HAP-1 (cell line): ENCODE results near the gene BCL11A.

Source experiments
- DNase-seq, 2 experiments: peaks; one replicate each; pipeline ENCODE4 v3.0.0-alpha.2; 2016 to 2020; ENCODE audit warnings: low spot score in 2 of 2
- H3K27me3 ChIP-seq: fragments of 250-450 bp; sonication (Bioruptor Pico); 2 replicates; pipeline ENCODE4 v1.5.1; 2020; ENCODE audit warnings: low read depth, mild to moderate bottlenecking, moderate library complexity
- H3K36me3 ChIP-seq: fragments of 250-450 bp; sonication (Bioruptor Pico); replicated peaks from 2 replicates; pipeline ENCODE4 v1.5.1; 2020; ENCODE audit warnings: mild to moderate bottlenecking
- H3K4me1 ChIP-seq: fragments of 250-450 bp; sonication (Bioruptor Pico); 2 replicates; pipeline ENCODE4 v1.5.1; 2020; ENCODE audit warnings: mild to moderate bottlenecking
- H3K4me3 ChIP-seq: fragments of 250-450 bp; sonication (Bioruptor Pico); 2 replicates; pipeline ENCODE4 v1.5.1; 2020; ENCODE audit warnings: mild to moderate bottlenecking, moderate library complexity
- H3K9me3 ChIP-seq: fragments of 250-450 bp; sonication (Bioruptor Pico); 2 replicates; pipeline ENCODE4 v1.5.1; 2020; ENCODE audit warnings: mild to moderate bottlenecking, moderate library complexity
- in situ Hi-C: fragments of 300-500 bp; cut with MboI; formaldehyde crosslinking; loops from 3 replicates; pipeline ENCODE4 v1.14.3; 2020; ENCODE audit warnings: low sequenced_read_pairs, inconsistent platforms, mixed read lengths

BCL11A gene

DNA sequence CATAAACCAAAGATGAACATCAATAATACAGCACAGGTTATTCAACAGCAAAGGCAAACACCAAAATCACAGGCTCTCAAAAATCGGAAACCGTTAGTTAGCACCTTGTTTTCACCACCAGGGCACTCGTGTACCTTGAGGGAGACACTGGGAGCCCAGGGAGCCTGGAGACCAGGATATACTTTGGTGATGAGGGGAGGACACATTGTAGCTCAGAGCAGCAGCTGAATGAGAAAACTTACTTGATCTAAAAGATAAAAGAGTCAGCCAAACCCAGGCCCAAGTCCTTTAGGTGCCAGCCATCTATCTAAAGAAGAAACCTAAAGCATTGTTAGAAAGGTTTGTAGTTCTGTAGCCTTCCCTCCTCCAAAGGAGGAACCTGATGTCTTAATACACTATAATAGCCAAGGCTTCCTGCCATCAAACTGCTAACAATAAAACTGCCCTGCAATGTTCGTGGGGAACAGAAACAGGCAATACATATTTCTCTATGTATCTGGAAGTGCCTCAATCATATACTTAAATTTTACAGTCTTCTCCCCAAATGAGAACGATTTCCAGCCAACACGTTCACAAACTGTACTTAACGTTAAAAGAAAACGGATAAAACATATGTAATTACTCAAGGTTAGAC lies 19.3 kb downstream of the BCL11A start:
- Histone ChIP-seq H3K9me3 (no peaks in the 10 kb centered on the region), H3K27me3 (no peaks in the 10 kb centered on the region), H3K4me3 (no peak overlapping the region), H3K36me3 (no peaks in the 10 kb centered on the region), H3K4me1 (peaks cover 54% of the 10 kb centered on the region)
- in situ Hi-C loops, result no loop called here
- no peak for DNase-seq

DNA sequence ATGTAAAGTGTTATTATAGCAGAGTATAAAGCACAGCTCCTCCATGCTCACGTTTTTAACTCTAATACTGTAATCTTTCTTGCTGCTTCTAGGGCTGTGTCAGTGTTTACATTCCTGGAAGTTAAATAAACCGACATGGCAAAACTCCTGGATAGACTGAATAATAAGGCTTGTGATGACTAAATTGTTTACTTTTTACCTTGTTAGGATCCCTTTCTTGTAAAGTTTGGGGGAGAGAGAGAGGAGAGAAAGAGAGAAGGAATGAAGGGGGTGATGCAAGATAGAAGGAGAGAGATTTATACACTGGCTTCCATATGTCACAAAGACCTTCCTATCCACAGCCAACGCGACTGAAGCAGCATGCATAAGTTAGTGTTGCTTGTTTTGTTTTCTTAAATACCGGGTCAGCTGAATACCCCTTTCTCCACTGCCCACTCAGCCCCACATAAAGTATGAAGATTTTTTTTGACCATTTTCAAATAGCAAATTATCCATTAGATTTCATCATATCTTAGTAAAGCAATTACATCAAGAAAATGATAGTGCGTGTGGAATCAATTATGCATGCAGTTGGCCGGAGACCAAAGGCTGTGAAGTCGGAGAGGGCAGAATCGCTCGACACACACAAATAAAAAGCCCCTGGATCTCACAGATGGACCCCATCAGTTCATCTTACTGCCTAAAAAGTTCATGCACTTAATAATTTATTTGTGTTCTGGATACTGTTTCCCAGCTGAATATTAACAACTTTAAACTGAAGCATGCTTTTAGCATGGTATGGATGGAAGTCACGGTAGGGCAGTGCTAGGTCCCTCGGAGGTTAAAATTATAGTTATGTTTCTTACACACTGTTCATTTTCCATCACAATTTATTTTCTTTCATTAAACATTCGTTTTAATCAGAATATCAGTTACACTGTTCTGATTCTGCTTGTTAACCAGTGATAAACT lies 20.1 kb downstream of the BCL11A start:
- H3K36me3 ChIP-seq, result no peaks in the 10 kb centered on the region
- no peak for DNase-seq
- H3K27me3 ChIP-seq, result no peaks in the 10 kb centered on the region
- peaks cover 54% of the 10 kb centered on the region for H3K4me1 ChIP-seq
- no peak overlapping the region for H3K4me3 ChIP-seq
- in situ Hi-C loops, result no loop called here
- H3K9me3 ChIP-seq, result no peaks in the 10 kb centered on the region

DNA sequence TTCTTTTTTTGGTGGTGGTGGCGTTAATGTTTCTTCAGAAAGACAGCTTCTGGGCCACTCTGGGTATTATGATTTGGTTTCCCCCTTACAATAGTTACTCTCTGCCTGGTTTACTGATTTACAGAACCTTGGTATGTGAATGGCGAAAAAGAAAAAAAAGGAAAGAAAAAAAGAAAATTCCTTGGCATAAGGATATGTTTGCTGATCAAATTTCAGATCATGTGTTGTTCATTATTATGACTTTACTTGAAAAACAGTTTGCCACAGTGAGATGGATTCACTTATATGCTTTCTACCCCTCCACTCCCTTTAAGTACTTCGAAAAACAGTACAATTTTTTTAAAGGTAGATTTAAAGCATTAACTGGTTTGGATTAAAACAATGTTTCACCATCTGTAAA lies 21.0 kb downstream of the BCL11A start:
- in situ Hi-C loops, result no loop called here
- Histone ChIP-seq H3K36me3 (no peaks in the 10 kb centered on the region), H3K4me3 (no peak overlapping the region), H3K27me3 (no peaks in the 10 kb centered on the region), H3K4me1 (peaks cover 52% of the 10 kb centered on the region), H3K9me3 (no peaks in the 10 kb centered on the region)
- no peak for DNase-seq

DNA sequence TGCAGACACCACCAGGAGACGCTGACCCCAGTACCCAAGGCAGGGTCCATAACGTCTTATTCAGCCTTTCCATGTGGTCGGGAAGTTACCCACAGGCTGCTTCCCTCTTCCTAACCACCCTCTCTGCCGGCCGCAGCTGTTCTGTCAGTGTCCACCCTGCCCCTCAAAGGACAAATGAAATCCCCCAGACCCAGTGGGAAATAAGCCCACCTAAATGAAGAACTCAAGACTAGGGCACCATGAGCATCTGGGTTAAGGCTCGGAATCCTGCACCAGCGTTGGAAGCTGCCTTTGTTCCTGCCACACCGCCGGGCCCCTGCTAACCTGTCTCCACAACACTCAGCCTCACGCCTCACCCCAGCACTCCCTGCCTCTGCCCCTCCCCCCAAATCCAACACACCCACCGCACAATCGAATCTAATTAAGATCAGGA lies 21.7 kb downstream of the BCL11A start:
- Histone ChIP-seq H3K36me3 (no peaks in the 10 kb centered on the region), H3K9me3 (no peaks in the 10 kb centered on the region), H3K27me3 (no peaks in the 10 kb centered on the region), H3K4me3 (no peak overlapping the region), H3K4me1 (peaks cover 52% of the 10 kb centered on the region)
- peak in 1 of 2 experiments; percentile 72 for DNase-seq
- in situ Hi-C loops, result no loop called here

DNA sequence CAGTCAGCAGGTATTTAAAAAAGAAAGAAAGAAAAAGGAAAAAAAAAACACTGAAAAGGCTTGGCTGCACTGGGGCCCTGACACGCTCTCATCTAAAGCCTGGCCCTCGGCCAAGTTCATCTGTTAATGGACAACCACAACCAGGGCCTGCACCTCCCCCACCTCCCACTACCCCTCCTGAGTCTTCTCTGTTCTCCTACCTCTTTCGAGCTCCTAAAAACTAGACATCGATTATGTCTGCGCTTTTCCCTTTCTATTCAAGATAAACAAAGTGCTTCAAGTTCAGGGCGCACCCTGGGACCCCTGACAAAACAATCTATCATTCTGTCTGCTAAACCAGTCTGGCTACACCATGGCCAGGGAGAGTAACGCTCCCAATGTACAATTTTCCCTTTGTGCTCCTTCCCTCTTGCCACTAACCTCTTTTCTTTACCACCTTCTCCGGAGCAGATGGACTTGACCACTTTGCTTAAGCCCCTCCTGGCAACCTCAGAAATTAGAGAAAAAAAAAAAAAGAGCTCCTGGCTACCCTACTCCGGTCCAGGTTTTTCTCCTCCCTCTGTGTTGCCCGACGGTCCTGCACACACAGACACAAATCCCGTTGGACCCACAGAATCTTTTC lies 22.7 kb downstream of the BCL11A start:
- H3K9me3 ChIP-seq, result no peaks in the 10 kb centered on the region
- no peak overlapping the region; the same call in 1 of the 2 replicates for H3K4me3 ChIP-seq
- in situ Hi-C loops, result no loop called here
- no peaks in the 10 kb centered on the region for H3K36me3 ChIP-seq
- peaks cover 56% of the 10 kb centered on the region for H3K4me1 ChIP-seq
- DNase-seq, result peak; percentile 76 to 92
- H3K27me3 ChIP-seq, result no peaks in the 10 kb centered on the region

DNA sequence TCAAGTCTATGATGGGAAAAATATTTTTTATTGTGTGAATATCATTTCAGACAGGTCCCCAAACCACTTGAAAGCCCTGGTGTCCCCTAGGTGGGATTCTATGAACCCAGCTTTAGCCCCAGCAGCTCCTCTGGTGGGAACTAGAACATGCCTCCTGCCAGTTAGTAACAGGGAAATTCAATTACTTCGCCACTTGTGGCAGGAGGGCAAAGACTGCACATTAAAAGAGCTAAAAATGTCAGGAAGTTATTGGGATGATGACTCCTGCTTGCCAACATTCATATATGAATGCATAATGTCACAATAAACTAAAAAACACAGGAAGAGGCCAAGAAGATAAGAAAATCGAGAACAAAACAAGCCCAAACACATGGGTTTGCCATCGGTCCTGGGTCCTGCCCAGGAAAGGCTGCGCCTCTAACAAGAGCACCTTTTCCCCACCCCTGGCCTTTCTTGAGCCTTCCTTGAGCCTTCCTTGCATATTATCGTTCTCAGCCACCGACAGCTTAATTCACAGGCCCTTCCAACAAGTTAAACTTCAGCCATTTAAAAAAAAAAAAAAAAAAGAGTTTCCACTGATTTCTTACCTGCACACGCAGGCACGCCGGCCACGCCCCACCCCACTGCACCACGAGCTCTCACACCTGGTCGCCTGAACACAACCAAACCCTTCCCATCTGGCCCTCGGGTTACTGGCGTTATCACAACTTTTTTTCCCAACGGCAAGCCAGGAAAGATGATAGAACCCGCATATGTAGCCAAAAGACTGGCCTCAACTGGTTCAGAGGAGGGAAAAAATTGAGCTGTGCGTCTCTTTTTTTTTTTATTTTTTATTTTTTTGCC lies 23.4 kb downstream of the BCL11A start:
- Histone ChIP-seq H3K27me3 (no peaks in the 10 kb centered on the region), H3K9me3 (no peaks in the 10 kb centered on the region), H3K36me3 (no peaks in the 10 kb centered on the region), H3K4me1 (peaks cover 56% of the 10 kb centered on the region), H3K4me3 (no peak overlapping the region)
- in situ Hi-C loops, result no loop called here
- no peak for DNase-seq

DNA sequence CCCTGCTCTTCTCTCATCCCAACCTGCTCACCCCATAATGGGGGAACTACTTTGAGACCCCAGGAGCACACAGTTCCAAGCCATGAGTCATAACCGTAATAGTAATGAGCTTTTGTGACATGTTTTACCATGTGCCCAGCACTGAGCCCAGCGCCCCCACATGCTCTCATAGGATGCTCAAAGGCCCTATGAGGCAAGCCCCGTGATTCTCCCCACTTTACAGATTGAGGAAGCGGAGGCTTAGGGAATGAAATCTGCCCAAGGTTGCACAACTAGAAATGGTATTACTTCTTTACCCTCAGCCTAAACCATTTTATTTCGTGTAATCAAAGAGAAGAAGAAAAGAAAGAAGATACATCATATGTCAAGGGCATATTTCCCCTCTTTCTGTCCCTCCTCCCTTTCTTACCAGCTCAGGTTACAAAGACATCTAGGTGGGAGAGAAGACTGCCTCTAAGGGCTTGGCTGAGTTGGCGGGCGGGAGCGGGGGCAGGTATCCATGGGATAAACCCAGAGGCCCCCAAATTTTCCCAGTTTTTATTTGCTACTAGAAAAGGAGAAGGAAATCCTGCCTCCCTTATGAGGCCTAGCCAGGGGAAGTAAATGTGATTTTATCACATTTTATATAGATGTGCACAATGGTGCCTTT lies 24.2 kb downstream of the BCL11A start:
- no peaks in the 10 kb centered on the region for H3K9me3 ChIP-seq
- DNase-seq, result no peak
- H3K4me1 ChIP-seq, result peaks cover 57% of the 10 kb centered on the region
- in situ Hi-C loops, result no loop called here
- no peaks in the 10 kb centered on the region for H3K27me3 ChIP-seq
- no peak overlapping the region for H3K4me3 ChIP-seq
- no peaks in the 10 kb centered on the region for H3K36me3 ChIP-seq

DNA sequence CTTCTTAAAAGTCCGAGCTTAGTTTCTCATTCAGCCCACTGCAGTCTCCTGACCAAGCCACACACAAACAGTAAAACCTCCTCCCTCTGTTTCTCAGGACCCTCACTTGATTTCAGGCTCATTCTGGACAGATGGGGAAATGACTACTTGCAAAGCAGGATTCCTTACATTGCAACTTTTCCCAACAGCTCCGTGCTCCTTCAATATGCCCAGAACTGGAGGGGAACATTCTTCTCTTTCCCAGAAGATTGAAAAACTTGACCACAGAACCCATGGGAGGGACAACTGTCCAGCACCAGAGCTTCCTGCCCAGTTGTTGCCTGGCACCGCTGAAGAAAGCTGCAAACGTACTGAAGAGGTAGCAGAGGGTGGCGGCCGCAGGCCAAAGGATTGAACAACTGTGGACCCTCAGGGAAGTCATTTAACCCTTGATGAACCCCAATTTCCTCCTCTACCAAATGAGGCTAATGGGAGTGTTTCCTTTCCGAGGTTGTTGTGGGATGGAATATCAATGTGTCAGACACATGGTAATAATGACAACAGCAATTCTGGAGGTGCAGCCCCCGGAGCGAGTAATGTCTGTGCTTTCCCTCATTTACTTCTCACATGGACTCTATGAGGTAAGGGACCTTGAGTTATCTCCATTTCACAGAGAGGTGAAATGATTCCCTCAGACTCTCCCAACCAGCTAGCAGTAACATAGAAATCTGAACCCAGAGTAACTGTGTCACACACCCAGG lies 25.0 kb downstream of the BCL11A start:
- Histone ChIP-seq H3K27me3 (no peaks in the 10 kb centered on the region), H3K4me3 (no peak overlapping the region), H3K4me1 (peaks cover 64% of the 10 kb centered on the region), H3K36me3 (no peaks in the 10 kb centered on the region), H3K9me3 (no peaks in the 10 kb centered on the region)
- in situ Hi-C loops, result no loop called here
- no peak for DNase-seq

DNA sequence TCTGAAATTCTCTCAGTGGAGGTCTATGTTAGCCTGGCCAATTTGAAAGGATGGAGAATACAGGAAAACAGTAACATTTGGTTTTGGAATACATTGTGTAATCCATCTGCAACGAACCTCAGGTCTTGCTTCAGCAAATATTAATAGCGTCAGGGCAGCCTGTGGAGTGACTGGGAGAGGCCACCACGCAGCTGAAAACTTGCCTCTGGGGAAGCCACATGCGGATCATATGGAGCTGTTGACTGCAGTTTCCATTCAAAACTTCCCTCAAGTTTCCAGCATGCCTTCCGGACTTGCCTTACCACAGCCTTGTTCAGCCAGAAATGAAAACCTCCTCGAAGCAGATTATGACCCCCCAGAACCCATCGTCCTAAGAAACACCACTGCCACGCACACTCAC lies 25.7 kb downstream of the BCL11A start:
- H3K9me3 ChIP-seq, result no peaks in the 10 kb centered on the region
- H3K4me1 ChIP-seq, result peaks cover 58% of the 10 kb centered on the region
- in situ Hi-C loops, result no loop called here
- H3K27me3 ChIP-seq, result no peaks in the 10 kb centered on the region
- no peak for DNase-seq
- H3K4me3 ChIP-seq, result no peak overlapping the region
- H3K36me3 ChIP-seq, result no peaks in the 10 kb centered on the region

DNA sequence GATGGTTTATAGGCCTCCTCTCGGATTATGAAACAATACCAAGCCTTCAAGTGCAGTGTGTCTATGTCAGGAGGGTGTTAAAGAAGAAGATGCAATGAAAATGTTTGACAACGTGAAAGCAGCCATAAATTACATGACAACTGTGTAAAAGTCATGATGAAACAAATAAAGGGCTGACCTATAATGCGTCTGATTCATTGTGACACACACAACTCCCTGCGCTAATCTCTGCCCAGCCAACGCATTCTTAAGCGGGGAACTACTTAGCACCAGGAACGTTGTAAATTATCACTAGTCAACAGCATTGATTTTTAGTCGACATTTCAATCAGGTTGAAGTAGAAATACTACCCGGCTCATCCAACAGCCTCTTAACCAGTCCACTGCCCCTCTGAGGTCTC lies 26.8 kb downstream of the BCL11A start:
- DNase-seq, result peak; percentile 74 to 93
- Histone ChIP-seq H3K9me3 (no peaks in the 10 kb centered on the region), H3K27me3 (no peaks in the 10 kb centered on the region), H3K36me3 (no peaks in the 10 kb centered on the region), H3K4me1 (peaks cover 46% of the 10 kb centered on the region), H3K4me3 (no peak overlapping the region)
- in situ Hi-C loops, result no loop called here

DNA sequence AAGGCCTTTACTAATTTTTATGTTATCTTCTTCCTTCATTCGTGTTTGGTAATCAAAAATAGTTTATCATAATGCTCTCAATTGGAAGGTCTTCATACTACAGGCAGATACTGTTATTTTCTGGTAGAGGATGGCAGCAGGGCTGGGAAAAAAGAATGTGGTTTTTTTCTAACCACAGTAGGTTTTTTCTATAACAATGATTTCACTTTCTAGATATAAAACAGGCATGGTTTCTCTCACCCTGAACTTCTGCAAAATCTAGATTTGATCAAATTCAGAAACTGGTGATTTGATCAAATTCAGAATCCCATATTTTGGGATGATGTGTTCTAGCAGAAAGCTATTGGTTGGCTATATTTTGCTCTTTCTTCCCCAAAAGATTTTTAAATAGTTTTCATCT lies 27.6 kb downstream of the BCL11A start:
- Histone ChIP-seq H3K27me3 (no peaks in the 10 kb centered on the region), H3K4me1 (peaks cover 44% of the 10 kb centered on the region), H3K36me3 (no peaks in the 10 kb centered on the region), H3K9me3 (no peaks in the 10 kb centered on the region), H3K4me3 (no peak overlapping the region)
- in situ Hi-C loops, result no loop called here
- DNase-seq, result no peak

DNA sequence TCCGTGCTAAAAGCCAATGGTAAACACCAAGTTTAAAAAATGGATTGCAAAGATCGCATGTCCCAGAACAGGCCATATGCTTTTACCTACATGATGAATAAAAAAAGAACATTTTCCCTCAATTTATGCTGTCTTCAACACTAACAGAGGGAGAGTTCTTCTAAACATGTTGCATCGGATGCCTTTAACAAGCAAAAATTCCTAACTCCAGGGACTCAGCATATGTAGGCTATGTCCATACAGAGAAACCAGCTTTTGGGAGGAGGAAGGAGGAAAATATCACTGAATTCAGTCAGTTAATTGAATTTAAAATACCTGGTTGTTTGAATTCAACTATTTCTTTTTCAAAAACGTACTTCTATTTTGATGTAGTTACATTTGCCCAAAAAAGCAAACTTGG lies 28.6 kb downstream of the BCL11A start:
- Histone ChIP-seq H3K4me3 (no peak overlapping the region), H3K9me3 (no peaks in the 10 kb centered on the region), H3K4me1 (peaks cover 44% of the 10 kb centered on the region), H3K27me3 (no peaks in the 10 kb centered on the region), H3K36me3 (no peaks in the 10 kb centered on the region)
- DNase-seq, result no peak
- in situ Hi-C loops, result no loop called here
